HepG2 (cell line): ENCODE results near the gene NPHP1. TPM values are rescaled to one million over a fixed set of nuclear protein-coding genes. Genes with fewer than 3 reads are reported as not detected.

Experiments used
- CBFB ChIP-seq: sonication (generic); formaldehyde crosslinking; IDR thresholded peaks from 2 replicates; pipeline ENCODE4 v1.4.0; 2020; ENCODE audit warnings: missing genetic modification reagents
- CENPX ChIP-seq: sonication (generic); formaldehyde crosslinking; IDR thresholded peaks from 2 replicates; pipeline ENCODE4 v1.9.0; 2021; ENCODE audit warnings: mild to moderate bottlenecking, missing genetic modification reagents, moderate library complexity
- HNRNPUL1 ChIP-seq: fragments of 200-400 bp; formaldehyde crosslinking; IDR thresholded peaks from 2 replicates; pipeline ENCODE4 v1.6.1; 2017; ENCODE audit warnings: low read depth, mild to moderate bottlenecking, low read length, moderate library complexity
- IRX3 ChIP-seq: sonication (generic); formaldehyde crosslinking; IDR thresholded peaks from 2 replicates; pipeline ENCODE4 v1.8.1; 2023; ENCODE audit warnings: mild to moderate bottlenecking, low read depth, missing genetic modification reagents, borderline replicate concordance
- KDM4B ChIP-seq: sonication (generic); formaldehyde crosslinking; IDR thresholded peaks from 2 replicates; pipeline ENCODE4 v1.4.0; 2020; ENCODE audit warnings: missing genetic modification reagents
- MTA3 ChIP-seq: sonication (generic); formaldehyde crosslinking; IDR thresholded peaks from 2 replicates; pipeline ENCODE4 v1.4.0; 2020; ENCODE audit warnings: missing genetic modification reagents
- NFE2L1 ChIP-seq: sonication (generic); formaldehyde crosslinking; IDR thresholded peaks from 2 replicates; pipeline ENCODE4 v1.4.0; 2020; ENCODE audit warnings: missing genetic modification reagents, mild to moderate bottlenecking, borderline replicate concordance
- NONO ChIP-seq, 2 experiments: fragments of 450-650 bp in 1 of 2; sonication (generic) in 1 of 2; formaldehyde crosslinking in 1 of 2; IDR thresholded peaks in 1 of 2; conservative IDR thresholded peaks in 1 of 2; 2 replicates each; pipeline versions ENCODE4 v1.6.1 to v1.8.0; 2017 to 2022; ENCODE audit warnings: mild to moderate bottlenecking in 1 of 2, missing genetic modification reagents in 1 of 2, moderate library complexity in 1 of 2
- REXO4 ChIP-seq: sonication (generic); formaldehyde crosslinking; IDR thresholded peaks from 2 replicates; pipeline ENCODE4 v1.8.0; 2022; ENCODE audit warnings: missing genetic modification reagents, mild to moderate bottlenecking, borderline replicate concordance
- SIX4 ChIP-seq: sonication (generic); formaldehyde crosslinking; IDR thresholded peaks from 2 replicates; pipeline ENCODE4 v1.4.0; 2020; ENCODE audit warnings: missing genetic modification reagents
- TEAD2 ChIP-seq: sonication (generic); formaldehyde crosslinking; IDR thresholded peaks from 2 replicates; pipeline ENCODE4 v1.9.0; 2021; ENCODE audit warnings: missing genetic modification reagents
- TMF1 ChIP-seq: sonication (generic); formaldehyde crosslinking; IDR thresholded peaks from 2 replicates; pipeline ENCODE4 v1.8.1; 2022; ENCODE audit warnings: low read depth, missing genetic modification reagents
- YEATS4 ChIP-seq: sonication (generic); formaldehyde crosslinking; IDR thresholded peaks from 2 replicates; pipeline ENCODE4 v1.4.0; 2020; ENCODE audit warnings: missing genetic modification reagents, borderline replicate concordance
- ZNF205 ChIP-seq: IDR thresholded peaks from 2 replicates; pipeline ENCODE4 v1.6.1; 2018; ENCODE audit warnings: missing biosample characterization, missing genetic modification reagents
- ZNF260 ChIP-seq: sonication (generic); formaldehyde crosslinking; IDR thresholded peaks from 2 replicates; pipeline ENCODE4 v1.4.0; 2020; ENCODE audit warnings: missing genetic modification reagents, low read depth, mild to moderate bottlenecking, borderline replicate concordance
- ZNF570 ChIP-seq: sonication (generic); formaldehyde crosslinking; IDR thresholded peaks from 2 replicates; pipeline ENCODE4 v1.4.0; 2020; ENCODE audit warnings: mild to moderate bottlenecking, missing genetic modification reagents, borderline replicate concordance
- ZNF616 ChIP-seq: sonication (generic); formaldehyde crosslinking; IDR thresholded peaks from 2 replicates; pipeline ENCODE4 v1.5.0; 2020; ENCODE audit warnings: low read depth, mild to moderate bottlenecking, missing genetic modification reagents
- polyA plus RNA-seq, 8 experiments: library from polyadenylated mRNA; depleted of rRNA in 3 of 8; stranded (reverse) in 7 of 8; unstranded in 1 of 8; fragments of >200 nt; fragmentation: Illumina TruSeq in 4 of 8; extraction: Trizol in 4 of 8; gene quantifications; 2 replicates each; pipeline versions ENCODE4 v1.2.1 to v1.2.3, GENCODE V29; 2011 to 2016; ENCODE audit warnings: low read depth in 4 of 8, missing spikeins in 1 of 8, mixed read lengths in 1 of 8; ENCODE audit not compliant: insufficient read depth in 1 of 8
- total RNA-seq, 5 experiments: library from RNA; depleted of rRNA; stranded (reverse); fragments of >200 nt; fragmentation: Illumina TruSeq; extraction: Trizol; gene quantifications; 2 replicates each; pipeline ENCODE4 v1.2.3, GENCODE V29; 2016; ENCODE audit warnings: low read depth in 1 of 5
- TF ChIP-seq, protein P1 (sequence below): sonication (generic); formaldehyde crosslinking; IDR thresholded peaks from 2 replicates; pipeline ENCODE4 v1.4.0; 2020; ENCODE audit warnings: missing genetic modification reagents
- TF ChIP-seq, protein P2 (sequence below): sonication (generic); formaldehyde crosslinking; IDR thresholded peaks from 2 replicates; pipeline ENCODE4 v1.4.0; 2020; ENCODE audit warnings: low read depth, mild to moderate bottlenecking, missing genetic modification reagents
- TF ChIP-seq, protein P3 (sequence below): IDR thresholded peaks from 2 replicates; pipeline ENCODE4 v1.6.1; 2016
- TF ChIP-seq, protein P4 (sequence below): IDR thresholded peaks from 2 replicates; pipeline ENCODE4 v1.6.1; 2016; ENCODE audit warnings: mild to moderate bottlenecking, missing biosample characterization, missing genetic modification reagents
- TF ChIP-seq, protein P5 (sequence below): sonication (generic); formaldehyde crosslinking; IDR thresholded peaks from 2 replicates; pipeline ENCODE4 v1.4.0; 2020; ENCODE audit warnings: missing genetic modification reagents

The NPHP1 gene
- total and polyA plus RNA-seq, 2 of the 13 experiments (the other 11 are each of a cell fraction or from before 2014, with no cell fraction given) = 2.7 to 4.8 TPM

DNA sequence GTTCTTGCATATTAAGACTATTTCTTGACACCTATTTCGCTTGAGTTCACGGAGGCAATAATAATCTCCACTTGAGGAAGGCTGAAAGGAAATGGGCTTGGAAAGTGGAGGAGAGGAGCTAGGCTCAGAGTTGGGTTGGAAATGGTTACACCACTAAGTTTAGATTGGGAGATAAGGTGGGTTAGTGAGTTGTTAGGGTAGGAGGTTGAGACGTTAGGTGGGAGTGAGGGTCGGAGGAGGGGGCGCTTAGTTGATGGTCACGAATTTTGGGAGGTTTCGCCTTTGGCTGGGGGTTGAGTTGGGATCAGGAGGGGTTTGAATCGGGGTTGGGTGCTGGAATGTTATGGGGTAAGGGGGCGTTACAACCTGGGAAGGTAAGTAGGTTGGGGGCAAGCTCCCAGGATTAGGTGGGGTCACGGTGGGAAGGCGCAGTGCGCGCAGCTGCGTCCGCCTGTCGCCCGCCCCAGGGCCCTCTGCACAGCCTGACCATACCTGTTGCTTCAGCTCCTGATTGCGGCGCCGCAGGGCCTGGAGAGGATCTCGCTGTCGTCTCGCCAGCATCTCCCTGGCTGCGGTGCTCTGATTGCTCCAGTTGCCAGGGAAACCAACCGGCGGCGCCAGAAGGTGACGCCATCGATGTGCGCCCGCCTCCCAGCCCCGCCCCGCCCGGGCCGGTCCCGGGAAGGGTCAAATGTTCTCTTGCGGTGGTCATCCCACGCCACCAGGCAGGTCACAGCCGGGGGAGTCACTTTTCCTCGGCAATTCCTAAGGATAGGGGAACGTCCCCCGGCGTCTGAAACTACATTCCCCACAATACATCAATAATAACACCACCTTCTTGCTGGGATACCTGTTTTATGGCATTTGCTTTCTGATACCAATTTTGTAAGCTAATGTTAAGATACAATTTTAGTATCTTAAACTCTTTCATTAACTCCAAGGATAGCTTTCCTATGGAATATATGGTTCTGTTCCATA lies at the start of gene NPHP1 (continued):
- TF ChIP-seq, protein P1, sequence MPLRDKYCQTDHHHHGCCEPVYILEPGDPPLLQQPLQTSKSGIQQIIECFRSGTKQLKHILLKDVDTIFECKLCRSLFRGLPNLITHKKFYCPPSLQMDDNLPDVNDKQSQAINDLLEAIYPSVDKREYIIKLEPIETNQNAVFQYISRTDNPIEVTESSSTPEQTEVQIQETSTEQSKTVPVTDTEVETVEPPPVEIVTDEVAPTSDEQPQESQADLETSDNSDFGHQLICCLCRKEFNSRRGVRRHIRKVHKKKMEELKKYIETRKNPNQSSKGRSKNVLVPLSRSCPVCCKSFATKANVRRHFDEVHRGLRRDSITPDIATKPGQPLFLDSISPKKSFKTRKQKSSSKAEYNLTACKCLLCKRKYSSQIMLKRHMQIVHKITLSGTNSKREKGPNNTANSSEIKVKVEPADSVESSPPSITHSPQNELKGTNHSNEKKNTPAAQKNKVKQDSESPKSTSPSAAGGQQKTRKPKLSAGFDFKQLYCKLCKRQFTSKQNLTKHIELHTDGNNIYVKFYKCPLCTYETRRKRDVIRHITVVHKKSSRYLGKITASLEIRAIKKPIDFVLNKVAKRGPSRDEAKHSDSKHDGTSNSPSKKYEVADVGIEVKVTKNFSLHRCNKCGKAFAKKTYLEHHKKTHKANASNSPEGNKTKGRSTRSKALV = no peak
- no peak for TF ChIP-seq REXO4
- TF ChIP-seq TEAD2 (CRISPR knock-in tag) = no peak; the same call in 1 of the 2 replicates
- TF ChIP-seq HNRNPUL1 = no peak
- TF ChIP-seq, protein P2, sequence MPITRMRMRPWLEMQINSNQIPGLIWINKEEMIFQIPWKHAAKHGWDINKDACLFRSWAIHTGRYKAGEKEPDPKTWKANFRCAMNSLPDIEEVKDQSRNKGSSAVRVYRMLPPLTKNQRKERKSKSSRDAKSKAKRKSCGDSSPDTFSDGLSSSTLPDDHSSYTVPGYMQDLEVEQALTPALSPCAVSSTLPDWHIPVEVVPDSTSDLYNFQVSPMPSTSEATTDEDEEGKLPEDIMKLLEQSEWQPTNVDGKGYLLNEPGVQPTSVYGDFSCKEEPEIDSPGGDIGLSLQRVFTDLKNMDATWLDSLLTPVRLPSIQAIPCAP (CRISPR knock-in tag) = no peak
- TF ChIP-seq ZNF205 = 0 out of 2 replicates have a peak, but pooled peaks have one; percentile 64
- TF ChIP-seq SIX4 (CRISPR knock-in tag) = 0 out of 2 replicates have a peak, but pooled peaks have one; percentile 39
- no peak for TF ChIP-seq NONO (IDR thresholded peaks at IDR 0.05)
- peak; percentile 72; the same call in 1 of the 2 replicates for TF ChIP-seq NONO (CRISPR knock-in tag; conservative IDR thresholded peaks at IDR 0.05)
- TF ChIP-seq YEATS4 = peak; percentile 60; the same call in 1 of the 2 replicates
- TF ChIP-seq CBFB (CRISPR knock-in tag) = peak; percentile 80
- TF ChIP-seq ZNF616 (CRISPR knock-in tag) = no peak
- no peak for TF ChIP-seq ZNF570 (CRISPR knock-in tag)
- TF ChIP-seq, protein P3, sequence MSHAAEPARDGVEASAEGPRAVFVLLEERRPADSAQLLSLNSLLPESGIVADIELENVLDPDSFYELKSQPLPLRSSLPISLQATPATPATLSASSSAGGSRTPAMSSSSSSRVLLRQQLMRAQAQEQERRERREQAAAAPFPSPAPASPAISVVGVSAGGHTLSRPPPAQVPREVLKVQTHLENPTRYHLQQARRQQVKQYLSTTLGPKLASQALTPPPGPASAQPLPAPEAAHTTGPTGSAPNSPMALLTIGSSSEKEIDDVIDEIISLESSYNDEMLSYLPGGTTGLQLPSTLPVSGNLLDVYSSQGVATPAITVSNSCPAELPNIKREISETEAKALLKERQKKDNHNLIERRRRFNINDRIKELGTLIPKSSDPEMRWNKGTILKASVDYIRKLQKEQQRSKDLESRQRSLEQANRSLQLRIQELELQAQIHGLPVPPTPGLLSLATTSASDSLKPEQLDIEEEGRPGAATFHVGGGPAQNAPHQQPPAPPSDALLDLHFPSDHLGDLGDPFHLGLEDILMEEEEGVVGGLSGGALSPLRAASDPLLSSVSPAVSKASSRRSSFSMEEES = no peak; the same call in 1 of the 2 replicates
- TF ChIP-seq IRX3 (CRISPR knock-in tag) = peak; percentile 74; the same call in 1 of the 2 replicates
- TF ChIP-seq CENPX = no peak
- TF ChIP-seq KDM4B (CRISPR knock-in tag) = peak; percentile 66; the same call in 1 of the 2 replicates
- TF ChIP-seq TMF1 (CRISPR knock-in tag) = 0 out of 2 replicates have a peak, but pooled peaks have one; percentile 61
- TF ChIP-seq, protein P4, sequence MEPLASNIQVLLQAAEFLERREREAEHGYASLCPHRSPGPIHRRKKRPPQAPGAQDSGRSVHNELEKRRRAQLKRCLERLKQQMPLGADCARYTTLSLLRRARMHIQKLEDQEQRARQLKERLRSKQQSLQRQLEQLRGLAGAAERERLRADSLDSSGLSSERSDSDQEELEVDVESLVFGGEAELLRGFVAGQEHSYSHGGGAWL (CRISPR knock-in tag) = peak; percentile 87
- TF ChIP-seq, protein P5, sequence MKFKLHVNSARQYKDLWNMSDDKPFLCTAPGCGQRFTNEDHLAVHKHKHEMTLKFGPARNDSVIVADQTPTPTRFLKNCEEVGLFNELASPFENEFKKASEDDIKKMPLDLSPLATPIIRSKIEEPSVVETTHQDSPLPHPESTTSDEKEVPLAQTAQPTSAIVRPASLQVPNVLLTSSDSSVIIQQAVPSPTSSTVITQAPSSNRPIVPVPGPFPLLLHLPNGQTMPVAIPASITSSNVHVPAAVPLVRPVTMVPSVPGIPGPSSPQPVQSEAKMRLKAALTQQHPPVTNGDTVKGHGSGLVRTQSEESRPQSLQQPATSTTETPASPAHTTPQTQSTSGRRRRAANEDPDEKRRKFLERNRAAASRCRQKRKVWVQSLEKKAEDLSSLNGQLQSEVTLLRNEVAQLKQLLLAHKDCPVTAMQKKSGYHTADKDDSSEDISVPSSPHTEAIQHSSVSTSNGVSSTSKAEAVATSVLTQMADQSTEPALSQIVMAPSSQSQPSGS = peak; percentile 58
- no peak for TF ChIP-seq MTA3 (CRISPR knock-in tag)
- peak; percentile 69; the same call in 1 of the 2 replicates for TF ChIP-seq NFE2L1 (CRISPR knock-in tag)
- no peak for TF ChIP-seq ZNF260
